ENCODE measurements around the gene CROCC2. TPM values are rescaled to one million over a fixed set of nuclear protein-coding genes. Genes with fewer than 3 reads are reported as not detected.

The CROCC2 gene
- total and polyA plus RNA-seq, 2 of the 13 experiments (the other 11 are each of a cell fraction or from before 2014, with no cell fraction given): not detected

GRCh38 chr2:240913810-240914644 lies 7.9 kb downstream of the CROCC2 start (continued):
- TF ChIP-seq, protein P1, sequence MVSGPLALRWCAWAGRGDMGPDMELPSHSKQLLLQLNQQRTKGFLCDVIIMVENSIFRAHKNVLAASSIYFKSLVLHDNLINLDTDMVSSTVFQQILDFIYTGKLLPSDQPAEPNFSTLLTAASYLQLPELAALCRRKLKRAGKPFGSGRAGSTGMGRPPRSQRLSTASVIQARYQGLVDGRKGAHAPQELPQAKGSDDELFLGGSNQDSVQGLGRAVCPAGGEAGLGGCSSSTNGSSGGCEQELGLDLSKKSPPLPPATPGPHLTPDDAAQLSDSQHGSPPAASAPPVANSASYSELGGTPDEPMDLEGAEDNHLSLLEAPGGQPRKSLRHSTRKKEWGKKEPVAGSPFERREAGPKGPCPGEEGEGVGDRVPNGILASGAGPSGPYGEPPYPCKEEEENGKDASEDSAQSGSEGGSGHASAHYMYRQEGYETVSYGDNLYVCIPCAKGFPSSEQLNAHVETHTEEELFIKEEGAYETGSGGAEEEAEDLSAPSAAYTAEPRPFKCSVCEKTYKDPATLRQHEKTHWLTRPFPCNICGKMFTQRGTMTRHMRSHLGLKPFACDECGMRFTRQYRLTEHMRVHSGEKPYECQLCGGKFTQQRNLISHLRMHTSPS (CRISPR knock-in tag; IDR thresholded peaks at IDR 0.05; ENCODE audit: low read depth): peak; percentile 81
- TF ChIP-seq NR0B2 (CRISPR knock-in tag; IDR thresholded peaks at IDR 0.05) (no peak), U2AF1 (optimal IDR thresholded peaks at IDR 0.05; ENCODE audit: low read depth, low read length) (no peak), XBP1 (CRISPR knock-in tag; IDR thresholded peaks at IDR 0.05) (no peak), SP2 (CRISPR knock-in tag; IDR thresholded peaks at IDR 0.05) (no peak), CEBPG (CRISPR knock-in tag; IDR thresholded peaks at IDR 0.05) (no peak), ZNF251 (CRISPR knock-in tag; IDR thresholded peaks at IDR 0.05) (no peak), ELF1 (CRISPR knock-in tag; IDR thresholded peaks at IDR 0.05) (0 out of 2 replicates have a peak, but pooled peaks have one; percentile 13), JUNB (CRISPR knock-in tag; IDR thresholded peaks at IDR 0.05; ENCODE audit: borderline replicate concordance) (no peak), CEBPB (IDR thresholded peaks at IDR 0.05; ENCODE audit: borderline replicate concordance, low read depth, low read length) (no peak), PAWR (CRISPR knock-in tag; IDR thresholded peaks at IDR 0.05; ENCODE audit: borderline replicate concordance) (no peak), ZNF891 (CRISPR knock-in tag; IDR thresholded peaks at IDR 0.05) (0 out of 2 replicates have a peak, but pooled peaks have one; percentile 9), ZBTB43 (CRISPR knock-in tag; conservative IDR thresholded peaks at IDR 0.05) (no peak), ZBTB7B (CRISPR knock-in tag; IDR thresholded peaks at IDR 0.05) (peak; percentile 68; the same call in 1 of the 2 replicates)
- TF ChIP-seq, protein P2, sequence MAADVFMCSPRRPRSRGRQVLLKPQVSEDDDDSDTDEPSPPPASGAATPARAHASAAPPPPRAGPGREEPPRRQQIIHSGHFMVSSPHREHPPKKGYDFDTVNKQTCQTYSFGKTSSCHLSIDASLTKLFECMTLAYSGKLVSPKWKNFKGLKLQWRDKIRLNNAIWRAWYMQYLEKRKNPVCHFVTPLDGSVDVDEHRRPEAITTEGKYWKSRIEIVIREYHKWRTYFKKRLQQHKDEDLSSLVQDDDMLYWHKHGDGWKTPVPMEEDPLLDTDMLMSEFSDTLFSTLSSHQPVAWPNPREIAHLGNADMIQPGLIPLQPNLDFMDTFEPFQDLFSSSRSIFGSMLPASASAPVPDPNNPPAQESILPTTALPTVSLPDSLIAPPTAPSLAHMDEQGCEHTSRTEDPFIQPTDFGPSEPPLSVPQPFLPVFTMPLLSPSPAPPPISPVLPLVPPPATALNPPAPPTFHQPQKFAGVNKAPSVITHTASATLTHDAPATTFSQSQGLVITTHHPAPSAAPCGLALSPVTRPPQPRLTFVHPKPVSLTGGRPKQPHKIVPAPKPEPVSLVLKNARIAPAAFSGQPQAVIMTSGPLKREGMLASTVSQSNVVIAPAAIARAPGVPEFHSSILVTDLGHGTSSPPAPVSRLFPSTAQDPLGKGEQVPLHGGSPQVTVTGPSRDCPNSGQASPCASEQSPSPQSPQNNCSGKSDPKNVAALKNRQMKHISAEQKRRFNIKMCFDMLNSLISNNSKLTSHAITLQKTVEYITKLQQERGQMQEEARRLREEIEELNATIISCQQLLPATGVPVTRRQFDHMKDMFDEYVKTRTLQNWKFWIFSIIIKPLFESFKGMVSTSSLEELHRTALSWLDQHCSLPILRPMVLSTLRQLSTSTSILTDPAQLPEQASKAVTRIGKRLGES (CRISPR knock-in tag; IDR thresholded peaks at IDR 0.05; ENCODE audit: borderline replicate concordance): no peak
- TF ChIP-seq, protein P3, sequence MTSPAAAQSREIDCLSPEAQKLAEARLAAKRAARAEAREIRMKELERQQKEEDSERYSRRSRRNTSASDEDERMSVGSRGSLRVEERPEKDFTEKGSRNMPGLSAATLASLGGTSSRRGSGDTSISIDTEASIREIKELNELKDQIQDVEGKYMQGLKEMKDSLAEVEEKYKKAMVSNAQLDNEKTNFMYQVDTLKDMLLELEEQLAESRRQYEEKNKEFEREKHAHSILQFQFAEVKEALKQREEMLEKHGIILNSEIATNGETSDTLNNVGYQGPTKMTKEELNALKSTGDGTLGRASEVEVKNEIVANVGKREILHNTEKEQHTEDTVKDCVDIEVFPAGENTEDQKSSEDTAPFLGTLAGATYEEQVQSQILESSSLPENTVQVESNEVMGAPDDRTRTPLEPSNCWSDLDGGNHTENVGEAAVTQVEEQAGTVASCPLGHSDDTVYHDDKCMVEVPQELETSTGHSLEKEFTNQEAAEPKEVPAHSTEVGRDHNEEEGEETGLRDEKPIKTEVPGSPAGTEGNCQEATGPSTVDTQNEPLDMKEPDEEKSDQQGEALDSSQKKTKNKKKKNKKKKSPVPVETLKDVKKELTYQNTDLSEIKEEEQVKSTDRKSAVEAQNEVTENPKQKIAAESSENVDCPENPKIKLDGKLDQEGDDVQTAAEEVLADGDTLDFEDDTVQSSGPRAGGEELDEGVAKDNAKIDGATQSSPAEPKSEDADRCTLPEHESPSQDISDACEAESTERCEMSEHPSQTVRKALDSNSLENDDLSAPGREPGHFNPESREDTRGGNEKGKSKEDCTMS (CRISPR knock-in tag; conservative IDR thresholded peaks at IDR 0.05): no peak
- TF ChIP-seq, protein P4, sequence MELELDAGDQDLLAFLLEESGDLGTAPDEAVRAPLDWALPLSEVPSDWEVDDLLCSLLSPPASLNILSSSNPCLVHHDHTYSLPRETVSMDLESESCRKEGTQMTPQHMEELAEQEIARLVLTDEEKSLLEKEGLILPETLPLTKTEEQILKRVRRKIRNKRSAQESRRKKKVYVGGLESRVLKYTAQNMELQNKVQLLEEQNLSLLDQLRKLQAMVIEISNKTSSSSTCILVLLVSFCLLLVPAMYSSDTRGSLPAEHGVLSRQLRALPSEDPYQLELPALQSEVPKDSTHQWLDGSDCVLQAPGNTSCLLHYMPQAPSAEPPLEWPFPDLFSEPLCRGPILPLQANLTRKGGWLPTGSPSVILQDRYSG (CRISPR knock-in tag; IDR thresholded peaks at IDR 0.05): no peak

Data from HepG2 (cell line).